ENCODE data around the gene AKT2. TPM values are rescaled to one million over a fixed set of nuclear protein-coding genes. Genes with fewer than 3 reads are reported as not detected.

Gene AKT2
- total and polyA plus RNA-seq, 5 experiments from 2014 or later, result 21.5 to 210 (median 26.9) TPM

DNA sequence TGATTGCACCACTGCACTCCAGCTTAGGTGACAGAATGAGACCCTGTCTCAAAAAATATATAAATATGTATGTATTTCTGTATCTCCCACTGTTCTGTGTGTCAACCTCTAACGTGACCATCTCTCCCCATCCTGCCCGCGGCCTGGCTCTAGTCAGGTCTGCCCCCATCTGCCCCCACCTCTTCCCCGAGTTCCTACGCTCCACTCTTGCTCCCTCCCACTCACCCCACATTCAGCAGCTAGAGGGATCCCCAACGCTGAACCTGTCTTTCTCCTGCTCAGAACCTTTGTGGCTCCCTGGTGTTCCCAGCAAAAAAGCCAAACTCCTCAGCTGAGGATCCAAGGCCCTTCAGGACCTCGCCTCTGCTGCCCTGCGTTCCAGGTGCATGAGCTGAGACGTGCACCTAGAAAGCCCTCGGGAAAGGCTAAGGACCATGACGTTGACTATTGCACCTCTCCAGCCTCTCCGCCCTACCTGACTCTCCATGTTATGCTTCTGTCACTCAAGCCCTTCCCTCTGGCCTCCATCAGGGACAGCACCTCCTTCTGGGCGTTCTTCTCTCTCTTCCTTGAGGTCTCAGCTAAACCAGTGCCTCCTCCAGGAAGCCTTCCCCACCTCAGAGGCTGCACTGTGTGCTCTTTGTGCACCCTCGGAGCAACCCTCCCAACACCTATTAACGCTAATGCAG lies 18.1 kb downstream of the AKT2 start:
- Mint-ChIP-seq H3K4me3 (peak overlapping the region in 2 of 10 donors; percentile 14 to 46), H3K9me3 (no peaks in the 10 kb centered on the region), H3K27me3 (no peaks in the 10 kb centered on the region), H3K36me3 (peaks cover 0 to 61% (median 8%) of the 10 kb centered on the region in 3 donors), H3K27ac (peak overlapping the region in 7 of 10 donors; percentile 31 to 93 (median 73)), H3K4me1 (peaks cover 38 to 74% (median 52%) of the 10 kb centered on the region in 4 donors)
- DNase-seq, result no peak
- POLR2A ChIA-PET, result interaction anchor here (0.6 kb wide), 1 partner anchor 123 kb away, joined by 3 read pairs; no protein-coding TSS in a partner anchor
- ATAC-seq, result no peak

DNA sequence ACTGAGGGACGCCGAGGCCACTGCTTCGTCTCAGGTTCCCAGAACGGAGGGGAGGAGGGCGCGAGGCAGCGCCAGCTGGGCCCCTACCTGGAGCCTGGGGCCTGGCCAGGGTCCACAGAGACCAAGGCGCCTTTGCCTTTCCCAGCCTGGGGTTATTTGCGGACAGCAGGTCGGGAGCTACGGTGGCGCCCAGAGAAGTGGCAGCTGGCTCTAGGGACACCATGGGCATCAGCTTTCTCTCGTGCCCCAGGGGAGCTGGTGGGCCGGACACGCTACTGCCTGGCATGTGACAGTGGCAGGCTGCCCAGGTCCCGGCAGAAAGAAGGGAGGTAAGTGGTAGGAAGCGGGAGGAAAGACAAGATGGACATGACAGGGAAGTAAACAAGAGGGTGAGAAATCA lies 19.0 kb downstream of the AKT2 start:
- POLR2A ChIA-PET, result interaction anchor here (0.6 kb wide), 1 partner anchor 122 kb away, joined by 3 read pairs; no protein-coding TSS in a partner anchor
- no peak for DNase-seq
- peaks cover 0 to 69% (median 9%) of the 10 kb centered on the region in 3 donors for H3K36me3 Mint-ChIP-seq

DNA sequence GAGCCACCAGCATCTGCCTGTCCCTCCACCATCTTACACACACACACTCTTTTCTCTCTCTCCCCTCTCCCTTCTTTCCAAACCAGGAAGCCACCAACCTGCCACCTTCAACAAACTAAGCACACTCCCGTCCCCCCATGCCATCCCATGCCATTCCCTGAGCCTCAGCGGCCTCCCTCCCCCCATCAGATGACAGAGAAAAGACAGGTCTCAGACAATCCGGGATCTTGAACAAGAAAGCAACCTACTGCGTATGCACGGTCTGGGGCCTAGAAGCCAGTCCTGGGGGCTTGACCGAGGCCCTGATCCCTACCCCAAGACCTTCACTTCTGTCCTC lies 19.4 kb downstream of the AKT2 start:
- H3K4me1 Mint-ChIP-seq, result peaks cover 35 to 74% (median 51%) of the 10 kb centered on the region in 4 donors
- peaks cover 0 to 70% (median 9%) of the 10 kb centered on the region in 3 donors for H3K36me3 Mint-ChIP-seq
- H3K27me3 Mint-ChIP-seq, result no peaks in the 10 kb centered on the region
- no peaks in the 10 kb centered on the region for H3K9me3 Mint-ChIP-seq
- POLR2A ChIA-PET, result interaction anchor here (1.4 kb wide), 1 partner anchor 10 kb away, joined by 3 read pairs; no protein-coding TSS in a partner anchor
- H3K4me3 Mint-ChIP-seq, result no peak overlapping the region
- ATAC-seq (no peak), DNase-seq (no peak)
- H3K27ac Mint-ChIP-seq, result peak overlapping the region in 2 of 10 donors; percentile 53 to 61

More for the DNA sequence above, 19.0 kb downstream of the AKT2 start:
- no peaks in the 10 kb centered on the region for H3K9me3 Mint-ChIP-seq
- H3K27ac Mint-ChIP-seq, result peak overlapping the region in 3 of 10 donors; percentile 40 to 65 (median 61)
- H3K4me3 Mint-ChIP-seq, result no peak overlapping the region
- H3K27me3 Mint-ChIP-seq, result no peaks in the 10 kb centered on the region
- H3K4me1 Mint-ChIP-seq, result peaks cover 32 to 74% (median 50%) of the 10 kb centered on the region in 4 donors
- ATAC-seq, result no peak

DNA sequence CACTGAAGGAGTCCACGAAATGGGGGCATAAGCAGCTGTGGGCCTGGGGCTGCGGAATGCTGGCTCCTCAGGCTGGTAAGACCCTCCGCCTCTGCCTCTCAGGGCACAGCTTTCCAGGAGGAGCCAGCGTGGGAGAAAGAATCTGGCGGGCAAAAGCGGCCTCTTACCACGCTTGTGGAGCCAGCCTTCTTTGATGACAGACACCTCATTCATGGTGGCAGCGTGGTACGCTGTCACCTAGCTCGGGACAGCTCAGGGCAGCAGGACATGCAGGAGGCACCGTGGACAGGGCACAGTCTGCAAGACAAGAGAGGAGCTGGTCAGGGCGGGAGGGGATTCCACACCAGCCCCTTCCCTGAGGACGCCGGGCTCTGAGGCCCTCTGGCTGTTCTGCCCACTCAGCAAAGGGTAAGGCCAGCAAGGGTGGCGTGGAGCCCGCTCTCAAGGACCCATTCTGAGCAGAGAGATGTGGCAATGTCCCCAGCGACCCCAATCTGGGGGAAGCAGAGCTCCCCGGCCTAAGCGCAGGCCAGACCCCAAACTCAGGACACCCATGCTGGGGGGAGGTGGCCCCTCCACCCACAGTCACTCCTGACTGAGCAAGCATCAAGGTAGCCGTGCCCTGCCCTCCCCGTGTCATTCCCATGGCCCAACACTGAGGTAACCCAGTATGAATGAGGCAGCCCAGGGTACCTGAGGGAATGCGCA lies 19.9 kb downstream of the AKT2 start:
- Mint-ChIP-seq H3K4me1 (peaks cover 34 to 69% (median 49%) of the 10 kb centered on the region in 4 donors), H3K9me3 (no peaks in the 10 kb centered on the region), H3K36me3 (peaks cover 0 to 66% (median 9%) of the 10 kb centered on the region in 3 donors), H3K27ac (peak overlapping the region in 2 of 10 donors; percentile 46 to 73), H3K27me3 (no peaks in the 10 kb centered on the region), H3K4me3 (no peak overlapping the region)
- ATAC-seq (no peak), DNase-seq (no peak)
- POLR2A ChIA-PET, result interaction anchor here (1.4 kb wide), 1 partner anchor 11 kb away, joined by 3 read pairs; no protein-coding TSS in a partner anchor

DNA sequence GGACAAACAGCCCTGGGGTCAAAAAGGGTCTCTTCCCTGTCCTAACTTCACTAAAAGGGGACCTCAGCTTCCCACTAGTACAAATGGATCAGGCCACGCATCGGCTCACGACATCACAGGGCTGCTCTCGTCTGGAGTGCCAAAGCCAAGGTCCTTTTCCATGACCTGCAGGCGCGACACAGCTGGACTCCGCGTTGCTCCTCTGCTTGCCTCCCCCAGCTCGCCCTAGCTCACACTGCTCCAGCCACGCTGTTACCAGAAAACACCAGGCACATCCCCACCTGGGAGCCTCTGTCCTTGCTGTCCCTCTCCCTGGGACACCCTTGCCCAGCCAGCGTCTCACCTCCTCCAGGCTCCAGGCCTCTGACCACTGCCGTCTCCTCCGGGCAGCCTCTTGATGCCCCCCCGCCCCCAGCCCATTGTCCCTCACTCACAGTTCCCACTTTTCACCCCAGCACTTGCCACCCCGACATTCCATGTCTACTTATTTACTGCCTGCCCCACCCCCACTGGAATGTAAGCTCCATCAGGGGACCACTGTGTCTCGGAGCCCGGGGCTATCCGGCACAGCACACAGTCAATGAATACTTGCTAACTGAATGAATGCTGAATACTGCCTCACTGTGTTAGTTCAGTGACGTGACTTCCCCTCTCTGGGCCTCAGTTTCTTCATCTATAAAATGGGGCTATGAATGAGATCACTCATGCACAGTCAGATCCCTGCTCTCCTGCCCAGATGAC lies 20.7 kb downstream of the AKT2 start:
- DNase-seq (no peak), ATAC-seq (no peak)
- peaks cover 0 to 65% (median 9%) of the 10 kb centered on the region in 3 donors for H3K36me3 Mint-ChIP-seq
- POLR2A ChIA-PET, result interaction anchor here (1.4 kb wide), 1 partner anchor 11 kb away, joined by 3 read pairs; no protein-coding TSS in a partner anchor
- H3K4me3 Mint-ChIP-seq, result no peak overlapping the region
- H3K27me3 Mint-ChIP-seq, result no peaks in the 10 kb centered on the region
- H3K4me1 Mint-ChIP-seq, result peaks cover 31 to 66% (median 46%) of the 10 kb centered on the region in 4 donors
- peak overlapping the region in 3 of 10 donors; percentile 42 to 73 (median 62) for H3K27ac Mint-ChIP-seq
- no peaks in the 10 kb centered on the region for H3K9me3 Mint-ChIP-seq

DNA sequence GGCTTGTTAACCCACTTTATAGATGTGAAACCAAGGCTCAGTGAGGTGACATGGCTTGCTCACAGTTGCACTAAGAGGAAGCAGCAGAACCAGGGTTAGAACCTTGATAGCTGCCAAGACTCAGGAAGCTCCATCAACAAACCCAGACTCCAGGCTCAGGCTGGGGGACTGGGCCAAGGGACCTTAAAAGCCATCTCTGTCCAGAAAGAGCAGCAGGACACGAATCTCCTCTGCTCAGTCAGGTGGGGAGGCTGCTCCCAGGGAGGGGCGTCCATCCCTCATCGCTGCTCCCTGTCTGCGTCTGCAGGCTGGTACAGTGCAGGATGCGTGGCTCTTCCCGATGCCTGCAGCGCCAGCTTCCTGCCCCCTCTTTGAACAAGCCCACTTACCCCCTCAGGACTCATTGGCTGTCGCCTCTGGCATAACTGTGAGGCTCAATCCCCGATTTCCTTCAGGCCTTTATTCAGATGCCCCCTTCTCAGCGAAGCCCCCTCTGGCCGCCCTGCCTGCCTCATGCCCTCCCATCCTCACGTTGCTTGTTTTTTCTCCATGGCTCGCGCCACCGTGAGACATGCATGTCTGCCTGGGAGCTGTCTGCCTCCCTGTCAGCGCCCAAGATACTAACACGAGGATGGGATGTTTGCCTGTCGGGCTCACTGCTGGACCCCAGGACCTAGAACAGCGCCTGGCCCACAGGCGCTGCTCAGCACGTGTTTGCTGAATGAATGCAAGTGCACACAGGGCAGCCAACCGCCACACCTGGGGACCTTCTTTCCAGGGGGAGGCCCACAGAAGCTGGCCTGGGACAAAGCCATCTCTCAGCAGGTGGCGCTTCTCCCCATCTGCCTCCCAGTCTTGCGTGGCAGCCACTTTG lies 21.5 kb downstream of the AKT2 start:
- DNase-seq, result no peak
- no peak for ATAC-seq
- H3K36me3 Mint-ChIP-seq, result peaks cover 0 to 64% (median 9%) of the 10 kb centered on the region in 3 donors
- H3K27ac Mint-ChIP-seq, result peak overlapping the region in 3 of 10 donors; percentile 73 to 82 (median 80)
- POLR2A ChIA-PET, result no interaction called here
- H3K4me1 Mint-ChIP-seq, result peaks cover 30 to 66% (median 47%) of the 10 kb centered on the region in 4 donors
- H3K4me3 Mint-ChIP-seq, result no peak overlapping the region
- no peaks in the 10 kb centered on the region for H3K9me3 Mint-ChIP-seq
- H3K27me3 Mint-ChIP-seq, result no peaks in the 10 kb centered on the region

DNA sequence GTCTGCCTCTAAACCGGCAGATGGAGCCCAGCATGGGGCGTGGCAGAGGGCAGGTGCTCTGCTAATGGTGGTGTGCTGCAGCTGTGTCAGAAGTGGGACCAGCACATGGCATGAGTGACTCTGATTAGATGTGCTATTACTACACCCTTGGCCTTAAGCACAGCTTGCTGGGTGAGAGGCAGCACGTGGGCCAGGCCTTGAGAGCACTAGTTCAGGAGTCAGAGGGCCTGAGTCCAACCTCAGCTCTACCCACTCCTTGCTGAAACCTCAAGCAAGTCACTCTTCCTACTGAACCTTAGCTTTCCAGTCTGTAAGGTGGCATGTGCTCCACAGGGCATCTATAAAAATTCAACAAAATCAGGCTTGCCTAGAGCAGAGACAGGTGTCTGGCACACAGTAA lies 22.7 kb downstream of the AKT2 start:
- Mint-ChIP-seq H3K36me3 (peaks cover 0 to 61% (median 11%) of the 10 kb centered on the region in 3 donors), H3K4me1 (peaks cover 28 to 62% (median 47%) of the 10 kb centered on the region in 4 donors)
- POLR2A ChIA-PET, result no interaction called here

DNA sequence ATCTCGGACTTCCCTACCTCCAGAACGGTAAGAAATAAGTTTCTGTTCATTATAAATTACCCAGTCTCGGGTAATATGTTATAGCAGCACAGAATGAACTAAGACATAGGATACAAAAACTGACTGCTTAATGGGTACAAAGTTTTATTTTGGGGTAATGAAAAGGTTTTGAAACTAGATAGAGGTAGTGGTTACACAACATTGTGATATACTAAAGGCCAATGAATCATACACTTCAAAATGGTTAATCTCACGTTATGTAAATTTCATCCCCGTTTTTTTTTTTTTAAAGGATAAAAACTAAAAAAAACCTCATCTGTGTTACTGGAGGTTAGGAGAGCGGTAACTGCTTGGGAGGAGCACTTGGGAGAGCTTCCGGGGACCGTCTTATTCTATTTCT lies 23.5 kb downstream of the AKT2 start:
- peaks cover 22 to 58% (median 42%) of the 10 kb centered on the region in 4 donors for H3K4me1 Mint-ChIP-seq
- no peak for DNase-seq
- H3K27ac Mint-ChIP-seq, result peak overlapping the region in 2 of 10 donors; percentile 56 to 57
- no peak for ATAC-seq
- no peaks in the 10 kb centered on the region for H3K27me3 Mint-ChIP-seq
- peaks cover 0 to 62% (median 11%) of the 10 kb centered on the region in 3 donors for H3K36me3 Mint-ChIP-seq
- H3K4me3 Mint-ChIP-seq, result no peak overlapping the region
- POLR2A ChIA-PET, result no interaction called here
- H3K9me3 Mint-ChIP-seq, result no peaks in the 10 kb centered on the region

More for the DNA sequence above, 22.7 kb downstream of the AKT2 start:
- Mint-ChIP-seq H3K4me3 (no peak overlapping the region), H3K27me3 (no peaks in the 10 kb centered on the region), H3K9me3 (no peaks in the 10 kb centered on the region), H3K27ac (peak overlapping the region in 2 of 10 donors; percentile 3 to 27)
- DNase-seq (no peak), ATAC-seq (no peak)

DNA sequence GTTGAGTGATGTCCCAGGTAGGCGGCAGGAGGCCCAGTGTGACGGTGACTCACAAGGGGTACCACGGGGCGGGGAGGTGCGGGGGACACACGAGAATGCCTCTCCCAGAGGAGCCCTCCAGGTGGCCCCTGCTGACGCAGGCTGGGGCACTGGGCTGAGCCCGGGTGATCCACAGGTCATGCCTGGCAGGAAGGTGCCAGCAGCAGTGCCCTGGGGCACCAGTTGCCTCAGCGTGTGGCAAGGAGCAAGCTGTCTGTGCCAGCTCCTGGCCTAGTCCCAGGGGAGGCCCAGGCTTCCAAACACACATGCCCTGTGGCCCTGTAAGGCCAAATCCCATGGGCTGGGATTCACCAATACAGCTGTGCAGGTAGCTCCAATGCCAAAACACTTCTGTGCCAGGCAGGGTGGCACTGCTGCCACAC lies 28.0 kb downstream of the AKT2 start:
- no peaks in the 10 kb centered on the region for H3K9me3 Mint-ChIP-seq
- no peak for ATAC-seq
- no peak overlapping the region for H3K4me3 Mint-ChIP-seq
- no peaks in the 10 kb centered on the region for H3K27me3 Mint-ChIP-seq
- no peak overlapping the region for H3K27ac Mint-ChIP-seq
- DNase-seq, result no peak
- H3K36me3 Mint-ChIP-seq, result peaks cover 0 to 73% (median 13%) of the 10 kb centered on the region in 3 donors
- H3K4me1 Mint-ChIP-seq, result peaks cover 28 to 54% (median 45%) of the 10 kb centered on the region in 4 donors
- POLR2A ChIA-PET, result interaction anchor here (0.5 kb wide), 1 partner anchor 116 kb away, joined by 6 read pairs; no protein-coding TSS in a partner anchor

DNA sequence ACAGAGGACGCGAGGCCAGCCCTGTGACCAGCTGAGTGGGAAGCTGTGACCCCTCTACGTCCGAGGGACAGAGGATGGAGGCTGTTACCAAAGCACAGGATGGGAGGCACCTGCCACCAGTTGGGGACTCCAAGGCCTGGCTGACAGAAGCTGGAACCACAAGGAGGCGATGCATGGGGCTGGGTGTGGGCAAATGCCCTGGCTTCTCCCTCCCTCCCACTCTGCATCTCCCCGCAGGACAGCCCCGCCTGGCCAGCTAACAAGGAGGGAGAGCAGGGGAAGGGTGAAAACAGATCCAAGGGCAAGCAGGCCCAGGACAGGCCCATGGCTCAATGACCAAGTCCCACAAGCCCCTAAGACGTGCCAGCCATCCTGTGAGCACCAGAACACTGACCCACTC lies 28.6 kb downstream of the AKT2 start:
- no peak overlapping the region for H3K27ac Mint-ChIP-seq
- POLR2A ChIA-PET, result interaction anchor here (0.5 kb wide), 1 partner anchor 117 kb away, joined by 6 read pairs; no protein-coding TSS in a partner anchor
- no peaks in the 10 kb centered on the region for H3K9me3 Mint-ChIP-seq
- ATAC-seq, result no peak
- peaks cover 29 to 53% (median 45%) of the 10 kb centered on the region in 4 donors for H3K4me1 Mint-ChIP-seq
- H3K4me3 Mint-ChIP-seq, result no peak overlapping the region
- no peaks in the 10 kb centered on the region for H3K27me3 Mint-ChIP-seq
- H3K36me3 Mint-ChIP-seq, result peaks cover 0 to 73% (median 15%) of the 10 kb centered on the region in 3 donors
- DNase-seq, result no peak

DNA sequence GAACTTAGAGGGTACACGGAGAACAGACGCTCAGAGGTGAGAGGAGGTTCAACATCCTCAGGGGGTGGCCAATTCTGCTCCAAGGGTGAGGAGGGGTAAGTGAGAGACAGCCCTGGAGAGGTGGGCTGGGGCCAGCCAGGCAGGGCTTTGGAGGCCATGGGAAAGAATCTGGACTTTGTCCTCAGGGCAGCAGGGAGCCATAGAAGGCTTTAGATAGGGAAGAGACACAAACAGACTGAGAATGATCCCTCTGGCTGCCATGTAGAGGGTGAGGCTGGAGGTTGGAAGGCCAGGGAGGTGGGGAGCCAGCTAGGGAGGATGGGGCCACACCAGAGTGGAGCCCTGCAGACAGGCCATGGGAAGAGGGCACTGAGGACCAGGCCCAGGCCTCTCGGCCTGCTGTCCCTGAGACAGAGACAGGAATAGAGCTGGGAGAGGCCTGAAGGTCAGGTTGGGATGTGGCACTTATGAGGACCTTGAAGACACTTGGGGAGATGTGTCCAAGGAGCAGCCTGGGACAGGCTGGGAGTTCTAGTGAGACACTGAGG lies 29.5 kb downstream of the AKT2 start:
- Mint-ChIP-seq H3K27ac (peak overlapping the region in 3 of 10 donors; percentile 40 to 68 (median 47)), H3K27me3 (no peaks in the 10 kb centered on the region), H3K9me3 (no peaks in the 10 kb centered on the region), H3K4me1 (peaks cover 27 to 52% (median 41%) of the 10 kb centered on the region in 4 donors), H3K4me3 (peak overlapping the region in 2 of 10 donors; percentile 15 to 40), H3K36me3 (peaks cover 0 to 69% (median 16%) of the 10 kb centered on the region in 3 donors)
- POLR2A ChIA-PET, result no interaction called here
- DNase-seq (no peak), ATAC-seq (no peak)
